ENCODE data around the gene WNT5B.
A peak's percentile ranks its signal among the peaks of the same experiment; 100 is the strongest.

Gene WNT5B

DNA sequence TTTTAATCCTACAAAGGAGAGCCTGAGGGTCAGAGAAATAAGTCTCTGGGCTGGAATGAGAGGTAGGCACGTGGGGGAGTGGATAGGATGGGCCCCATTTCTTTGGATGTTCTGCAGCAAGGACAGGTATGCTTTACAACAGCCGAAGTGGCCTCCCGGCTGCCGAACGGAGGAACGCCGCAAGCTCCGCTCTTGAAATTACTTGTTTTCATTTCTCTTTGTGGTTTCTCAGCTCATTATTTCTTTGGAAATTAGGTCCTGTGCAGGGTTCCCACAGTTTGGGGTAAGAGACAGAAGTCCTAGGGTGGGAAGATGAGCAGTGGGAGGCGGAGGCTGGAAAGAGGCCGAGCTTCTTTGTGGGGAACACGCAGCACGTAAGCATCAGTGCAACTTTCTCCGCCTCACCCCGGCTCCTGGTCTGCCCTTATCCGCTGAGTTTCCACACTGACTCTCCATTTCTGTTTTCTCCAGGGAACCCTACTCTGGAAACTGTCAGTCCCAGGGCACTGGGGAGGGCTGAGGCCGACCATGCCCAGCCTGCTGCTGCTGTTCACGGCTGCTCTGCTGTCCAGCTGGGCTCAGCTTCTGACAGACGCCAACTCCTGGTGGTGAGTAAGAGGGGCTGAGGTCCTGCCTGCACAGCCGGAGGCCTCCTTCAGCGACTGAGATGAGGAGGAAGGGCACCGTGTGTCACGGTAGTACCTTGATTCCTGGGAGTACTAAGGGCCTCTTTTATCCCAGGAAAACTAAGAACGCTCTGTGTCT is 2.0 kb downstream of the WNT5B start:
- no peak for ATAC-seq

DNA sequence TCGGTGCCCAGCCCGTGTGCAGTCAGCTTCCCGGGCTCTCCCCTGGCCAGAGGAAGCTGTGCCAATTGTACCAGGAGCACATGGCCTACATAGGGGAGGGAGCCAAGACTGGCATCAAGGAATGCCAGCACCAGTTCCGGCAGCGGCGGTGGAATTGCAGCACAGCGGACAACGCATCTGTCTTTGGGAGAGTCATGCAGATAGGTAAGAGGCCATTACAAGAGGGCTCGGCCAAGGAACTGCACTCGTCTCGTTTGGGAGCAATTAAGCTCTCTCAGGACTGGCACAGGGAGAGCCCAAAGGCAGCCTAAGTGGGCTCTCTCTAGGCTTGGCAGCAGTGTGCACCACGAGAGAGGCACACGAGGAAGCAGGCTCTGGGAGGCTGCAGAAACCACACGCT is 3.7 kb downstream of the WNT5B start:
- ATAC-seq = no peak

DNA sequence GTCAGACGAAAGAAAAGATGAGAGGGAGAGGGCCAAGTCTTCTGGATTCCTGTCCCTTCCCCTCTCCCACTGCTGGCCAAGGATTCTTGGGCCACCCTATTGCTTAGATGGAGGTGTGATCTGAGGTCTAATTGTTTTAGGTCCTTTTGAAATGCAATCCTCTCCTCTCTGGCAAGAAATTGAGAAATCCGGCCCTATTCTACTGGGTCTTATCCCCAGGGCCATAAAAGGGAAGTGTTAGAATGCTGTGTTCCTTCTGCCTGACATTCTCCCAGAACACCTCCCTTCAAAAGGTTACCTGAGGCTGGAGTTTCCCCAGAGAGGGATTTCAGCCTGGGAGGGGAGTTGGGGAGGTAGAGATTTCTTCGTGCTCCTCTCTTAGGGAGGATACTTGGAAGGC is 4.4 kb downstream of the WNT5B start:
- ATAC-seq = no peak

DNA sequence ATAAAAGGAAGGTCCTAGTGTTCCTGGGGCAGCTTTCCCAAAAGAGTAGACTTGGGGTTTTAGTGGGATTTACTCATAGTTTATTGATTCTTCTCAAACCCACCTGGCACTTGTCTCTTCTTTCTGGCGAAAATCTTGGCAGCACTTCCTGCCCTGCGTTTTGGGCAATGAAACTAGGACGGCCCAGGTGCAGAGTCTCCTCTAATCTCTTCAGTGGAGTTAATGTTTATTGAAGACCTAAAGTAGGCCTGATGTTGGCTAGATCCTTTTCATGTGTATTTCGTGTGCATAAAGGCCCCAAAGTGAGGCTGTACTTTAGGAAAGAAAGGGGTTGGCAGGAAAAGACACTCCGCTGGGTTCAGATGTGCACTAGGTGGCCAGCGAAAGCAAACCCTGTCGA is 5.1 kb downstream of the WNT5B start:
- no peak for ATAC-seq

DNA sequence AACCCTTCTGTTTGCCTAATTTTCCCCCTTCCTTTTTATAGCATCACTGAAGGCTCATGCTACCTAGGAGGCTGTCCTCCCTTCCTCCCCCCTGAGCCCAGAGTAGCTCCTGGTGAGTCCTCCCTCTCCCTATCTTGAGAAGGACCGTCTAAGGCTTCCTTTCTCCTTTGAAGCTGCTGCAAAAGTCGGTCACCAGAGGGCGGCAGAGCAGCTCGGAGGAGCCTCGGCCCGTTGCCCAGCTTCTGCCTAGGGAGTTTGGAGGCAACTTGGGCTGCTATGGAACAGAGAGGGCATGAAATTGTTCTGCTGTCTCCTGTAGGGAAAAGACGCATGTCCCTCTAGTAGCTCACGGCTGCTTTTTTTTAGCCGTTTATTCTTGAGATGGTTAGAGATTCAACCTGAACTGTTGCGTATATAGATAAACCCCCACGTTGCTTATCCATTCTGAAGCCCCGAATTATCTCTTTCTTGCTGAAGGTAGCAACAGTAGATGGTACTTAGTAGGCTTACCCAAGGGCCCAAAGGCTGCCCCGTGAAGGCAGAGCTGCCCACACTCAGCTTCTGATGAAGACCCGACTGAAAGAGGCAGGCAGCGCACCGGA is 5.7 kb downstream of the WNT5B start:
- ATAC-seq = peak in 1 of 2 donors; percentile 36

DNA sequence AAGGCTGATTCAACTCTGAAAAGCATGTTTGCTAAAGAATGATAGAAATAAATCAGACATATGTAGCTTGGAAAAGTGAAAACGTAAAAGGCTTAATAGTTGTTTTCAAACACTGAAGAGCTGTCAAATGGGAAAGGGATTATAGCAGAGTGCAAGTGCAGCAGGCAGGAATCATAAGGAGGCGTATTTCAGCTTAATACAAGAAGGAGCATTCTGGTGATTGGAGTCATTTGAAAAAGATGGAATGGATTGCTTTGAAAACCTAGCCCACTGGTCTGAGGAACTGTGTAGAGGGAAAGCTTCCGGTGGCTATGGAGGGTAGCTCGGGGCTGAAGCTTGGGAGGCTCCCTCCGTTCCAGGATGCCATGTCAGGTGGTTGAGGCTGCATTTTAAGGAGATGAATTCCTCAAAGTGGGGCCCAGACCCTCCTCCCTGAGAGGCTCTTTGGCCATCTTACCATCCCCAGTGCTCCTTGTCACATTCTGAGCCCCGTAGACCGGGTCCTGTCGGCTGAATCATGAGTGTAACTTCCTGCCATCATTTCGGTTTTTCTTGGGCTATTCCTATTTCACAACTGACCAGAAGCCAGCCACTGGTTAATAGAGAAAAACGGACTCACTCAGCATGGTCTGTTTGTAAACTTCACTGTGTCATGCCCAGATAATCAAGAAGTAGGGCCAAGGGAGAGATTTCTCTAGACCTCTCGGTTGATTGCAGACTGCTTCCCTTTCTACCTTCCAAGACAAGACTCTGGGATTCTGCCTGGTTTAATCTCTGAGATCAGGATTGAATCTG is 6.5 kb downstream of the WNT5B start:
- ATAC-seq = no peak

DNA sequence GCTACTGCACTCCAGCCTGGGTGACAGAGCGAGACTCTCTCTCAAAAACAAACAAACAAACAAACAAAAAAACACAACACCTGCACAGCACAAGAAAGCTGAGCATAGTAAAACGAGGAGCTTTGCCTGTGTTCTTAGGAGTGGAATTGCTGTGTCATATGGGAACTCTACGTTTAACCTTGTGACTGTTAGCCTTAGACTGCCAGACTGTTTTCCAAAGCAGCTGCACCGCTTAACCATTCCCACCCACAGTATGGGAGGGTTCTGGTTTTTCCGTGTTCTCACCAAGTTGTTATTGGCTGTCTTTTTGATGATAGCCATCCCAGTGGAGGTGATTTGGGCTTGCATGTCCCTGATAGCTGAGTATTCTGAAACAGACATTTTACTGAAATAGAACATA is 9.2 kb downstream of the WNT5B start:
- no peak for ATAC-seq

DNA sequence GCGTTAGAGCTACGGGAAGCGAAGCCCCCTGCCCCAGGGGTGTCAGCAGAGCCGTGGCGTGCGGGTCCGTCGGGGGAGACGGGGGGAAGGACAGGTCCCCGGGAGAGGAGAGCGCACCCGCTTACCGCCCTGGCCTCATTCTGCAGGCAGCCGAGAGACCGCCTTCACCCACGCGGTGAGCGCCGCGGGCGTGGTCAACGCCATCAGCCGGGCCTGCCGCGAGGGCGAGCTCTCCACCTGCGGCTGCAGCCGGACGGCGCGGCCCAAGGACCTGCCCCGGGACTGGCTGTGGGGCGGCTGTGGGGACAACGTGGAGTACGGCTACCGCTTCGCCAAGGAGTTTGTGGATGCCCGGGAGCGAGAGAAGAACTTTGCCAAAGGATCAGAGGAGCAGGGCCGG is 10.5 kb downstream of the WNT5B start:
- no peak for ATAC-seq

DNA sequence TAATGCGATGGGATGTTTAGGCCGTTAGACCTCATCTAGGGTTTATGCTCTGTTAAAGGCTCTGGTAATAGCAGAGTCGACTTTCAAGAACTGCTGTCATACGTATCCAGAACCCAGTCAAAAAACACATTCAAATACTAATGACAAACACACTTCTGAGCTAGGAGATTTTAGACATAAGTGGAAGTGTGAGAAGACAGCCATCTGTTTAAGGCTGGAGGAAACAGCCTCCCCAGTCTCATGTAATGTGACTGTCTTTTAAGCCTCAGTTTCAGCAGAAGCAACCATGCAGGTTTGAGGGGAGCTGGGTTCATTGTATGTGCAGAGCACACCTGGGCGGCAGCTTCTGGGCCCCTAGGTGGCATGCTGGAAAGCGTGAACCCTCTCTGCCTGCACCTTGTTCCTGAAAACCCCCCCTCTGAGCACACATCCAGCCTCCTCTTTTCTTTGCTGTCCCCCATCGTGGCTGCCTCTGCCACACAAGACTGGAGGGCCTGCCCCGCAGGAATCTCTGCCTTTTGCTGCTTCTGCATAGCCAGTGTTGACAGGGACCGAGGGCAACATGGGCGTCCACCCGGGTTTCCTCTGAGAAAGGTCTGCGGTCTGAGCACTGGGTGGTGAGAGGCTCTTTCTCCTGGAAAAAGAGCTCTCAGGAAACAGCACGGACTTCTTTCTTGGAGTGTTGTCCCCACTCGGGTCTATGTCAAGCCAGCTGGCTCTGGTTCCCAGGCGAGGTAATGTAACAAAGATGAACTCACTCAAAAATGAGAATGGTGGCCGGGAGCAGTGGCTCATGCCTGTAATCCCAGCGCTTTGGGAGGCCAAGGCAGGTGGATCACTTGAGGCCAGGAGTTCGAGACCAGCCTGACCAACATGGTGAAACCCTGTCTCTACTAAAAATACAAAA is 11.6 kb downstream of the WNT5B start:
- no peak for ATAC-seq

DNA sequence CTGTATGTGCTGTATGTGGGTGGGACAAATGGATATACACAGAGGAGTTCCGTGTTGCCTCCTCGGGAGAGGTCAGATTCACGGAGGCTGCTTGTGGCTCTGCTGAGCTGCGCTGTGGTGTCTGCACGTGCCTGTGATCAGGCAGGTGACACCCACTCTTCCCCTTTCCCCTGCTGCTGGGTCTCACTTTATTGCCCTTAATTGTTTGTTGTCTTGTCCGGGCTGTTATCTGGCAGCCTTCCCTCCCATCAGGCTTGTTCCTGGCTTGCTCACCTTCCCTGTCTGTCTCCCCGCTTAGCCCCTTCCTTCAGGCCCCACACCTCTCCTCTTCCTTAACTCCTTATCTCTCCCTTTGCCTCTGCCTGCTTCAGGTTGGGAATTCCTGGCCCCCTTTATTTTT is 13.5 kb downstream of the WNT5B start:
- ATAC-seq = no peak

DNA sequence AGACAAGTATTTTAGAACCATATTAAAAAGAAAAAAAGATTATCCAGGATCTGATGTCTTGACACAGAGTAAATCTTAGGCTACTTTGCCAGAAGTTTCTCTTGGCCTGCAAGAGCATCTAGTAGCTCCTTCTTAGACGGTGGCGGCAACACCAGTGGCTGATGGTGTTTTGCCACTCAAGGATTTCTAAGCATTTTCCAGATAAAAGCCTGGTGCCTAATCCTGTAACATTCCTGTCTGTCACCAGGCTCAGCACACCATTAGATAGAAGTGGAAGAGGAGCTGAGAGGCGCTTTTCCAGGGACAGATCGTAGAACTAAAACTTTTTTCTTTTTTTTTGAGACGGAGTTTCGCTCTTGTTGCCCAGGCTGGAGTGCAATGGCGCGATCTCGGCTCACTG is 14.0 kb downstream of the WNT5B start:
- no peak for ATAC-seq

DNA sequence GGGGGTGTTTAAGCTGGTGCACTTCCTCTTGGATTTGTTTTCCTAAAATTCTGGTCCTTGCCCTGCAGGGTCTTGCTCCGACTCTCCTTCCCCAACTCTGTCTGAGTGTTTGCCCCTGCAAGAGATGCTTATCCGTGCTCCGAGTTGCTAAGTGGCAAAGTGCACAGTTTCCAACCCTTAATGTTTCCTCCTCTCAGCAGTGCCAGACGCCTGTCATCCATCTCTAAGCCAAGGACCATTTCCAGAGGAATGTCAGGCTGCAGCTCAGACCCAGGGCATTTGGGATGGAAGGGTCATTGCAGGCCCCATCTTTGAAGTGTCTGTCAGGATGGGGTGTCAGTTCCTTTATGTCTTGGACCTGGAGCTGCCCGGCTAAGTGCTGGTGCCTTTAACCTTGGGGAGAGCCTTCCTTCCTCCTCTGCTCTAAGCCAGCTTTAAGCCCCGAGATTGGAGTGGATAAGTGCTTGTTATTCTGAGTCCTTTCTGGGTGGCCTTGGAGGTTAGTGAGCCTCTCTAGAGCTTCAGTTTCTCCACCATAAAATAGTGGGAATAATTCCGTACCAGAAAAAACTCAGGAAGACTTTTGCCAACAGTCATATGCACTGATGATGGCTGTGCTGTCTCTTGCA is 15.0 kb downstream of the WNT5B start:
- no peak for ATAC-seq

DNA sequence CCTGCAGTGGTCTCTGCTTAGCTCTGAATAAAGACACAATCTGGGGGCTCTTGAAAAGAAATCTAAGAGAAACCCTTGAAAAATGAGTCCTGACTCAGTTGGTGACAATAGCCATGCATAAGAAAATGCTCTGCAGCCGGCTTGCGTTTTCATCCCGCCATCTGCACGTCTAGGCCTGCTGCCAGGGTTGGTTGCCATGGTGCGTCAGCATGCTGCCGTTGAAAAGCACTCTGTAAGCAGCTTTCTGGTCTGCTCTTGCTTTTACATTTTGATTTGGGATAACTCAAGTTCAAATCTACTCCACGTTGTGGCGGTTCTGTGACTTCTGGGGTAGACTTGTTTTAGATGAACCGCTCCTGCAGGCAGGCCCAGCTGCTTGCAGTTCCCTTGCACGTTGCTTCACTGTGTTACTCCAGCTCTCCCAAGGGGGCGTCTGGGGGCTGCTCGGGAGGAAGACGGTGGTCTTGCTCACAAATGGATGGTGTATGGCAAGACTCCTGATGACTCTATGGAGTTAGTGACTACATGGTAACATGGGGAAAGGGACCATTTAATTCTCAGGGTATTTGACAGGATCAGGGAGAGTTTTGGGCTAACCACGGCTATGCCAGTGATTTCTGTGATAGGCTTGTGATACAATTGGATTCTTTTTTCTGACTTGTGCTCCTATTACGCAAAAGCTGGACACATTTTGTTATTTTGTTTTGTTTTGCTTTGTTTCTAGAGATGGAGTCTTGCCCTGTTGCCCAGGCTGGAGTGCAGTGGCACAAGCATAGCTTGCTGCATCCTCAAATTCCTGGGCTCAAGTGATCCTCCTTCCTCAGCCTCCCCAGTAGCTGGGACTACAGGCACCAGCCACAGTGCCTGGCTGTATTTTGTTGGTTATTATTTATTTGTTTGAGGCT is 15.8 kb downstream of the WNT5B start:
- ATAC-seq = no peak

DNA sequence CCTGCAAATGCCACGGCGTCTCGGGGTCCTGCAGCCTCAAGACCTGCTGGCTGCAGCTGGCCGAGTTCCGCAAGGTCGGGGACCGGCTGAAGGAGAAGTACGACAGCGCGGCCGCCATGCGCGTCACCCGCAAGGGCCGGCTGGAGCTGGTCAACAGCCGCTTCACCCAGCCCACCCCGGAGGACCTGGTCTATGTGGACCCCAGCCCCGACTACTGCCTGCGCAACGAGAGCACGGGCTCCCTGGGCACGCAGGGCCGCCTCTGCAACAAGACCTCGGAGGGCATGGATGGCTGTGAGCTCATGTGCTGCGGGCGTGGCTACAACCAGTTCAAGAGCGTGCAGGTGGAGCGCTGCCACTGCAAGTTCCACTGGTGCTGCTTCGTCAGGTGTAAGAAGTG is 16.8 kb downstream of the WNT5B start:
- ATAC-seq = no peak

DNA sequence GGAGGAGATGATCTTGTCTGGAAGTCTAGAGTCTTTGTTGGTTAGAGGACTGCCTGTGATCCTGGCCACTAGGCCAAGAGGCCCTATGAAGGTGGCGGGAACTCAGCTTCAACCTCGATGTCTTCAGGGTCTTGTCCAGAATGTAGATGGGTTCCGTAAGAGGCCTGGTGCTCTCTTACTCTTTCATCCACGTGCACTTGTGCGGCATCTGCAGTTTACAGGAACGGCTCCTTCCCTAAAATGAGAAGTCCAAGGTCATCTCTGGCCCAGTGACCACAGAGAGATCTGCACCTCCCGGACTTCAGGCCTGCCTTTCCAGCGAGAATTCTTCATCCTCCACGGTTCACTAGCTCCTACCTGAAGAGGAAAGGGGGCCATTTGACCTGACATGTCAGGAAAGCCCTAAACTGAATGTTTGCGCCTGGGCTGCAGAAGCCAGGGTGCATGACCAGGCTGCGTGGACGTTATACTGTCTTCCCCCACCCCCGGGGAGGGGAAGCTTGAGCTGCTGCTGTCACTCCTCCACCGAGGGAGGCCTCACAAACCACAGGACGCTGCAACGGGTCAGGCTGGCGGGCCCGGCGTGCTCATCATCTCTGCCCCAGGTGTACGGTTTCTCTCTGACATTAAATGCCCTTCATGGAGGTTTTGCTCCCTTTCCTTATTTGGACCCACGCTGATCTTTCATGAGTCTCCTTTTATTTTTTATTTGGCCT is 17.7 kb downstream of the WNT5B start:
- no peak for ATAC-seq

DNA sequence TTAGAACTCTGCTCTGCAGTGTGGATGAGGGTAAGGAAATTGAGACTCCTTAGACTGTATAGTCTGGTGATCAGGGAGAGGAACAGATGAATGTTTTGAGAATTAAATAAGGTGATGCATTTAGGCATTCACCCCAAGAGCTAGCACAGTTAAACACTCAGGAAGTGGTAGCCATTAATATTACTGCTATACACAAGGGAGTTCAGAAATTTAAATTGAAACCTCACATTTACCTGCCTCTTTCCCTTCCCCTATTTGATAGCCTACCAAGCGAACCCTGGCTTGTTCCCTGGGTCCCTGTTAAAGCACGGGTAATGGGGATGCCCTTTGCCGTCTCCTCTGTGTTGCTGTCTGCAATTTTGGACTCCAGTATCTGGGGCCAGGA is 18.2 kb downstream of the WNT5B start:
- no peak for ATAC-seq

DNA sequence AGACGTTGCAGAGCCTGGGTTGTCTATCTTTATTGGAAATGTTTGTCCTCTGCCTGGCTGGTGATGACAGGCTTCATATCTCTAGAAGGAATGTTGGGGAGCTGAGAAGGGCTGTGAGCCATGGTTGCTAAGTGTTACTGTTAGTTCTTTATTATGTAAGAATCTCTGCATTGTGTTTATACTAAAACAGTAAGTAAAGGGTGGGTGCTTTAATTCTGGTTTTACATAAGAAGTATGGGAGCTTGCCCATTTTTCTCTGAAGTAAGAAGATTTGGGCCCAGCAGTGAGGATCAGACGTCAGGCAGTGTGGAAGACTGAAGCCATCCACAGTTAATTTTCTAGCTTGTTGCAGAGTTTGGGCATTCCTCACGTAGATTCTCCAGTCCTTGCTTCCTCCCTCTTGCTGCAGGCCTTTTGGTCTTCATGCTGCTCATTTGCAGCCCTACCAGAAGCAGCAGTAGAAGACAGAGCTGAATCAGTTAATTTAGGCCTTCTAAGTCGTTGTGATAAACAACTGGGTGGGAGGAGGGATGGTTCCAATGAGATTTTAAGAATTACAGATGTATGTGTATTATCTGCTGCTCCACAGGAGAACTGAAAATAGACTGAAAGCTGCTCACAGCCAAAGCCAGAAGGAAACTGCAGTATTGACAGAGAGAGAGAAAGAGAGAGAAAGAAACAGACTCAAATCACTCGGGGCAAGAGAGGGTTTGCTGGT is 21.4 kb downstream of the WNT5B start:
- ATAC-seq = no peak

DNA sequence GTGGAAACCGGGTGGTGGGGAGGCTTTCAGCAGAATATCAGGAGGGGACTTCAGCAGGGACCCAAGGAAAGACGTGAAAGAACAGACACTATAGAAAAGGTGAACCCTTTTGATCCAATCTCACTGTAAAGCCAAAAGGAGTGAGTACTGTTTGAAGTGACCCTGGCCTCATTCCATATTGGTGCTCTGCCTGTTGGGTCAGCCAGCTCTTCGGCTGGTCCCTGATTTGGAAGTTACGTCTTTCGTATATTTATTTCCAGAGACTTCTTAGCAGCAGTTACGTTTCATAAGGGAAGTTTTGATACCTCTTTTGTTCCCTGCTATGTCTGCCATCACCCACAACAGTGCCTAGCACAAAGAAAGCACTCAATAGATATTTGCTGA is 21.9 kb downstream of the WNT5B start:
- ATAC-seq = no peak

DNA sequence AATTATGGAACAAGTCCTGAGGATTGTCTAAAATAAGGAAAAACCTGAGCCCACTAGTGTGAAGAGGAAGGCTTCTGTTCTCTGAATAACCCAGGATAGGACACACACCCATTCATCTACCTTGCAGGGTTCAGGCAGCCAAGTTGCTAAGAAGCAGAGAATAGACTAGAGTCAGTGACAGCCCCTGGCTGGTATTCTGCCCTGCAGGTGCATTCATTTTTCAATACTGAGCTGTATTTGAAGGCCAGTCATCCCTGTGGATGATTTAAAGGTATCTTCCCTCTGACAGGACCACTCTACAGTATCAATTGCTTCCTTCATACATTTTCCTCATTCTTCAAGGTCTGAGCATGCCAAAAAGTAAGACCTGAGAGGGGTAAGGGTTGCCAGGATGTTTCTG is 22.9 kb downstream of the WNT5B start:
- no peak for ATAC-seq

DNA sequence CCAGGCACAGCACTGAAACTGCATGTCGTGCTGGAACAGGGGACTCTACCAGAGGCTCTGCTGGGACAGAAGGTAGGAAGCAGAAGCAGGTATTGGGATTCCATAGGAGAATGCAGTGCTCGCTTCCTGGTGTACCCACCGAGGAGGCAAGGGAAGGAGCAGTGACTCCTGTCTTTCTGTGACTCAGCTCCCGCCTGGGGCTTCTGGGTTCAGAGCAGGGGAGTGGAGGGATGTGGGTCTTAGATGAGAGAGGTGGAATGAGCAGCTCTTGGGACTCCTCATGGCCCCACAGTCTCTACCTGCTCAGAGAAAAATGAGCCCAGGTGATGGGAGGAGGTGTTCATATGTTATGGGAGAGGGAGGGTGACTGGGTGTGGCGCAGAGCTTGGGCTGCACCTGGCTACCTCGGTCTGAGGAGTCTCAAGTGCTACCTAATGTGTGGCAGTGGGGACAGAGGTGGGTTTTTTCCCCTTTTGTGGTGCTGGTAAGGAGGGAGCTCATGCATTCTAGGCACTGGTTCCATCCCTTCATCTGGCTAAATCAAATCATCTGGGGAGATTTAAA is 26.3 kb downstream of the WNT5B start:
- no peak for ATAC-seq
